GM19463 (cell line): Measurements from ENCODE around the gene MRRF.

Experiments
- ATAC-seq: cut with Tn5 transposase; IDR thresholded peaks from one replicate; pipeline ENCODE4 v1.9.1; 2021; ENCODE audit warnings: mild to moderate bottlenecking, moderate library complexity; ENCODE audit not compliant: unreplicated experiment

Gene MRRF, protein sequence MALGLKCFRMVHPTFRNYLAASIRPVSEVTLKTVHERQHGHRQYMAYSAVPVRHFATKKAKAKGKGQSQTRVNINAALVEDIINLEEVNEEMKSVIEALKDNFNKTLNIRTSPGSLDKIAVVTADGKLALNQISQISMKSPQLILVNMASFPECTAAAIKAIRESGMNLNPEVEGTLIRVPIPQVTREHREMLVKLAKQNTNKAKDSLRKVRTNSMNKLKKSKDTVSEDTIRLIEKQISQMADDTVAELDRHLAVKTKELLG

DNA sequence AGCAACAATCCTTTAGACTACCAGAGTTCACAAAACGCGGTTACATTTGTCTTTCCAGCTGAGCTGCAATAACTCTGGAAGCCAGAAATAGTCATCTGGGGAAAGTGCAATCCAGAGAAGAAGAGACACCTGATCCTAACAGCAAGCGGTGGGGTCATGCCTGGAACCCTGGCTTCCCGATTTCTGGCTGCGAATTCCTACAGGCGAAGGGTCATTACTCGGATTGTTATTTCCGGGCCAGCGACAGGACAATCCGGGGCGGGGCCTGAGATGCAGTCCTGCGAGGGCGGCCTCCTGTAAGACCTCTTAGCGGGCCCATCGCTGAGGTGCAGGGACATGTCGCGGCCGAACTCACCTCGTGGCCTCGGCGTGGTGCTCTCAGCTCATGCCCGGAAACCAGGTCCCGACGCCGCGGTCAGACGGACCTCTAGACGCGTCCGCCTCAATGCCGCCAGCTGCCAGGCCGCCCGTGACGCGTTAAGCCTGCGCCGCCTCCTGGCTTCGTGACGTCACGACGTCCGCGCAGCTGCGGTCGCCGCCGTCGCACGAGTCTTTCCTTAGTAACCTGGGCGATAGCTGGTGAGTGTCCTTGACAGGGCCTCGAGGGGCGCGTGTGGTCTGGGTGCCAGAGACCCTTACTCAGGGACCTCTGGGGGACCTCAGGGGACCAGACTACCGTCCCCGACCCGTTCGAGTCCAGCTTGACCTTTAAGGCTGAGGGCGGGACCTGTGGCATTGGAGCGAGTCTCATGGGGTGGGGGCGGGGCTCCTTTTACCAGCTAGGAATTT lies at the start of gene MRRF, which contains the start of gene RBM18:
Gene MRRF, plus strand, starts transcription at position 523 of the 789 bp plus-strand sequence. CDS start 6,010 bp downstream, outside the sequence.
Gene RBM18, minus strand, starts transcription at position 481 of the 789 bp plus-strand sequence. CDS start 3,348 bp downstream, outside the sequence.
- ATAC-seq: peak; percentile 86

DNA sequence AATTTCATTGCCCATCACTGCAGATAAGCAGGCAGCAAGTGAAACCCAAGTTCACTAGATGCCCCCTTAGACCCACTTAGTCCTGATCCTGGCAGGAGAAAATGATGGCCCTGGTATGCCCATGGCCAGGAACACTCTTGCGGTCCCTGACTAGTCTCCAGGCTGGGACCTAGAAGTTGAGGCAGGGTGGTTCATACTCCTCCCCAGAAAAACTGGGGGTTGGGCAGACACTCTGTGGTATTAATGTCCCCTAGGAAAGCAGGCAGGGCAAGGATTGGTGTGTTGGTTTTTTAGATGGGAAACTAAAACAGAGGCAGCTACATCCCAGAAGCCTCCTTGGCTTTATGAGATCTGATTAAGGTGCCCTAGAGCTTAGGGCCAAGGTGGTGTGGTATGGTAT lies 49.0 kb upstream of the MRRF start:
- no peak for ATAC-seq

DNA sequence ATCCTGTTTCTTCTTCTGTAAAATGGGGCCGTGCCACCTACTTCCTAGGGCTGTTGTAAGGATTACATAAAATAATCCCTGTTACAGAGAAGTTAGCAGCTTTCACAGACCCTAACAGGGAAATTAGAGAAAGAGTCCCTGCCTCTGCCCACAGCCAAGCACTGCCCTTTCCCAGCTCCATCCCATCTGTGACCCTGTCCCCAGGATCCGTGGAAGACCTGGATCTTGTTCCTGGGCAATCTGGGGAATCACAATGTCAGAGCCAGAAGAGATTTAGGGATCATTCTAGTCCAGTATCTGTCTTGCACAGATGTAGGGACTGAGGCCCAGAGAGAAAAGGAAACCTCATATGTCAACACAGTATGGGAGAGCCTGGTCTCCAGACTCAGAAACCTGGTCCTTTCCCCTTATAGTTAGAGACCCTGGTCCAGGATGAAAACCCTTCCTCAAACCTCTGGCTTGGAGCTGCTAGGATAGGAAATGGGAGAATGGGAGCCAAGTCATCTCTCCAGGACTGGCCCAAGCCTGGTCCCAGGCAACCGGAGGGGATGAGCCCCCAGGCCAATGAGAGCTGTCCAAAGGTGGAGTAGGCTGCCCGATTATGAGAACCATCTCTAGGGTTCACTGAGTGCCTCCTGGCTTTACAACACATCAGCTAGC lies 48.4 kb upstream of the MRRF start:
- ATAC-seq: no peak

GRCh38 chr9:122216798-122217418 lies 47.8 kb upstream of the MRRF start:
- no peak for ATAC-seq

- no peak for ATAC-seq
These were observed 47.0 kb upstream of the MRRF start for GRCh38 chr9:122217640-122218039.

DNA sequence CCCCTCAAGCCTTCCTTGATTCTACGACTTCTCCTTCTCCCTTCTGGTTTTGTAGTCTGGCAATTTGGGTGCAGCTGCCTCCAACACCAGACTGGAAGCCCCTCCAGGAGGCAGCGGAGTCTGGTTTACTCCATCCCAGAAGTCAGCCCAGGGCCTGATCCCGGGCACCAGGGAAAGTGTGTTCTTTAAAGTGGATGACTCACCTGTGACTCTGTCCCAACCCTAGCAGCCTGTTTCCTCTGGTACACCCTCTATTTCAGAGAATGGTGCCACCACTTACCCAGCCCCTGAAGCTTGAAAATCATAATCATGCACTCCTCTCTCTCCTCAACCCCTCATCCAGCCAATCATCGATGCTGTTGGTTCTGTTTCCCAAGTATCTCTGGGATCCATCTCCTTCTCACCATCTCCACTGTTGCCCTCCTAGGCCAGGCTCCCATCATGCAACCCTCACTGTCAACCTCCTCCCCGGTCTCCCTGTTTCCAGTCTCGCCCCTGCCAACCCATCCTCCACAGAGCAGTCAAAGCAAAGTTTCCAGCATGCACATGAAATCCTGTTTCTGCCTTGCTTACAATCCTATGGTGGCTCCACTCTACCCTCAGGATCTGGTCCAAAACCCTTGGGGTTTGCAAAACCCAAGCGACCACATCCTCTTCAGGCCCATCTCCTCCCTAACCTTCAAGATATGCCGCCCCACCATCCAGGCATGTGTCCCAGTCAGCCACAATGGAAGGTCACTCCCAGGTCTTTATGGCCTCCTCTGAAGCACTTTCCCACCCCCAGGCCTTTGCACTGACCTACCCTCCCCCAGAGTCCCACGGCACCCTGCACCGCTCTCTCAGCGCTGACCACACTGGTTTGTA lies 46.4 kb upstream of the MRRF start:
- no peak for ATAC-seq

GRCh38 chr9:122218935-122219855 lies 45.5 kb upstream of the MRRF start:
- ATAC-seq: no peak

GRCh38 chr9:122219856-122220672 lies 44.6 kb upstream of the MRRF start:
- no peak for ATAC-seq

- no peak for ATAC-seq
These were observed 44.0 kb upstream of the MRRF start for GRCh38 chr9:122220673-122221182.

DNA sequence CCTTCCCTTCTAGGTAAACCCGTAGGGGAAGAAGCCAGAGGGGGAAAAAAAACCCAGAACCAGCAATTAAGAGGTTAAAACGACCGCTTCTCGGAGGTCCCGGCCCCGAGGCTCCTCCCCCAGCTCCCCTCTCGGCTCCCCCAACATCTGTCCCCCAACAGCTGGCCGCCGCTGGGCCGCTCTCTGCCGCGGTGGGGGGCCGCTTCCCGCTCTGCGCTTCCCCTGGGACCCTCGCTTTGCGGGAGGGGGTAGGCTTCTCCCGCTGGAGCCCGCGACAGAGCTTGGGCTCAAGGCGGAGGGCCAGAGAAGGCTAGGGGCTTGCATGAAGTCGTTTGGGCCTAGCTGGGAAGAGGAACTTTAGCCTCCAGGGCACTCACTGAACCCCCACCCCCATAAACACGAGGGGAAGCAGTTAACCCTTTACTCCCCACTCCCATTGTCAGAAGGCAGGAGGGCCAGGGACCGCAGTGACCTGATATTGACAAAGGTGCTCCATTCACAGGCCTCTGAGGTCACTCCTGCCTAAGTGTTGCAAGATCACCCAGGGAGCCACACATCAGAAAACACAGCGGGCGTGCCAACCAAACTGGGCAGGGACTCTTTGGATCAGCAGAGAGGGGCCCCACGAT lies 43.4 kb upstream of the MRRF start:
- ATAC-seq: no peak

DNA sequence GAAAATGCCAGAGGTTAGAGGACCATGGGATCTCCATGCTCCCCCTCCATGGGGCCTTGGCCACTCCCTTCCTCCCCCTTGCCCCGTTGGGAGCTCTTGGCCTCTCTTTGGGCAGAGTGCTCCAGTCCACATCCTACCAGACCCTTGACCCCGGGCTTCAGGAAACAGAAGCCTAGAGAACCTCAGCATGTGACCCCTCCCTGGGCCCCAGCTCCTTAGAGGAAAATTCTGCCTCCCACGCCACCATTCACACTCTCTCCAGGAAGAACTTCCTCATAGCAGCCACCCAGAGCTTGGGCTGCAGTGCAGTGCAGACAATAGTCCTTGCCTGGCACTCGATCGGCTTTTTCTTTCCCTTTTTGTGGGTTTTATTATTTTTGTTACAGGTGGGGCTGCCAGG lies 41.9 kb upstream of the MRRF start:
- ATAC-seq: no peak

GRCh38 chr9:122223435-122223834 lies 41.2 kb upstream of the MRRF start:
- ATAC-seq: no peak

- ATAC-seq: no peak
These were observed 39.2 kb upstream of the MRRF start for GRCh38 chr9:122225312-122226141.

DNA sequence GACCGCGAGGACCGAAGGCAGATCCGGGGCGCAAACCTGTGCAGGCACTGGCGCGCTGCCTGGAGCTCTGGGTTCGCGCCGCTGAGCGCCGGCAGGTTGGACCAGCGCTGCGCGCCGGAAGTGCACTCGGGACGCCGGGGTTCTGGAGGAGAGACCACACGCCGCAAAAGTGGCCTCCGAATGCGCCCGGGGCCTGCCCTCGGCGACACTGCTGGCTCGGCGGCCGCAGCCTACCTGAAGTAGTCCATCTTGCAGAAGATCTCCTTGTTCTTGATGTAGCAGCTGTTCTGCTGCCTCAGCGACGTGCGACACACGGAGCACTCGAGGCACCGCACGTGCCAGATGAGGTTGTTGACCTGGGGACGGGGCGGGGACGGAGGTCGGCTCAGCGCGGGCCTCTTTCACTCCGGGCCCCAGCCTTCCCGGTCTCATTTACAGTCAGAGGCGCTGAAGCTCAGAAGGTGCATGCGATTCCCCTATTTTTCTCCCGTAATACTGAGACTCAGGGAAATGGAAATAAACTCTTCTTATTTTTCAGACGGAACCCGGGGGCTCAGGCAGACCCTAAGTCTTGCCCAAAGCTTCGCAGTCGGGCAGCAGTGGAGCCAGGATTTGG lies 38.4 kb upstream of the MRRF start:
- ATAC-seq: no peak

- ATAC-seq: no peak
These were observed 37.7 kb upstream of the MRRF start for GRCh38 chr9:122226758-122227574.

DNA sequence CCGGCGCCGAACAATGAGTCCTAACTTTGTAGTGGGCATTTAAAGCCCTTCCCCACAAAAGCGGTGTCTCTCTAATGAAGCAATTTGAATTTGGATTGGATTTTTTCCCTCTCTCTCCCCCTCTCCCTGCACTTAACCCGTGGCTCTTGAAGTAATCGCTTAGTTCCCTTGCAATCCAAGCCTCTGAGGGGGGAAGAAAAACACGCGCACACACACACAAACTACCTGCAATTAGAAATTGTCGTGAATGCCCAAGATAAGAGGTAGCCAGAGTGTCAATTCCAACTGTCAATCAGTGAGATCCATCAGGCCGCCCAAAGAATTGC lies 37.1 kb upstream of the MRRF start:
- no peak for ATAC-seq
